Esophagus (tissue), 2 donors: ENCODE results near the gene ZNF423. TPM values are rescaled to one million over a fixed set of nuclear protein-coding genes. Genes with fewer than 3 reads are reported as not detected.
A peak's percentile ranks its signal among the peaks of the same experiment; 100 is the strongest.

Experiments used
- H3K27ac ChIP-seq, 2 donors: one replicate each; pipeline ENCODE4 v1.5.1; 2013; ENCODE audit warnings: low read depth in 2 of 2, mild to moderate bottlenecking in 2 of 2, inconsistent platforms in 1 of 2, low read length in 1 of 2, moderate library complexity in 1 of 2
- H3K27me3 ChIP-seq, 2 donors: one replicate each; pipeline ENCODE4 v1.6.1; 2013; ENCODE audit warnings: low read length in 2 of 2, control low read depth in 1 of 2, mild to moderate bottlenecking in 1 of 2; ENCODE audit not compliant: insufficient read depth in 2 of 2, control insufficient read depth in 1 of 2
- H3K36me3 ChIP-seq, 2 donors: one replicate each; pipeline ENCODE4 v1.6.1; 2013; ENCODE audit warnings: low read length in 1 of 2; ENCODE audit not compliant: control insufficient read depth in 2 of 2, insufficient read depth in 2 of 2
- H3K4me1 ChIP-seq, 2 donors: one replicate each; pipeline ENCODE4 v1.6.1; 2013; ENCODE audit warnings: low read length in 1 of 2; ENCODE audit not compliant: control insufficient read depth in 2 of 2, insufficient read depth in 2 of 2
- H3K4me3 ChIP-seq, 2 donors: one replicate each; pipeline ENCODE4 v1.5.1; 2013; ENCODE audit warnings: low read length in 2 of 2, mild to moderate bottlenecking in 2 of 2, low read depth in 1 of 2, moderate library complexity in 1 of 2
- H3K9me3 ChIP-seq, 2 donors: one replicate each; pipeline ENCODE4 v1.6.1; 2013; ENCODE audit warnings: mild to moderate bottlenecking in 2 of 2, low read depth in 1 of 2, low read length in 1 of 2, moderate library complexity in 1 of 2; ENCODE audit not compliant: control insufficient read depth in 2 of 2, insufficient read depth in 1 of 2
- WGBS, 2 donors: extraction: QIAGEN DNeasy Blood & Tissue Kit; methylation state at CpG; one replicate each; pipeline ENCODE4 v1.1.7; 2013; 5-methylcytosine and 5-hydroxymethylcytosine counted together
- polyA plus RNA-seq, 2 donors: library from polyadenylated mRNA; stranded (reverse); fragments of 200-250 nt; gene quantifications; one replicate each; pipeline ENCODE4 v1.2.3, GENCODE V29; 2013
- donor health status: healthy with polysubstance abuse.
- donor health status: Bipolar disorder and iron deficiency.

ZNF423 gene
- polyA plus RNA-seq, 2 donors = 0.53 to 0.67 TPM

DNA sequence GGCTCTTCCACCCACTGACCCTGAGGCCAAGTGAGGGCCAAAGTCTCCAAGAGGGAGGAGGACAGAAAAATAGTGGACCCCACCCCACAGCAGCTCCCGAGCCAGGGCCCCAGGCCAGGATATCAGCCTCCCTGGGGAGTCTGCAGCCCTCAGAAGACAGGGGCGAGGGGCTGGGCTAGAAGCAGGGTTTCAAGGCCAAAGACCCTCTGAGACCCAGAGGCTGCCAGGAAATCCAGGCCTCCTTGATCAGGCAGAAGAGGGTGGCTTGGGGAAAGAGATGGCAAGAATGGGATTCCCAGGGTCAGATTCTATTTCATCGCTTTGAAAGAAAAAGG lies 156.1 kb downstream of the ZNF423 start:
- Histone ChIP-seq H3K4me1 (peaks cover 6% of the 10 kb centered on the region in 2 donors), H3K27ac (peak overlapping the region; percentile 25 to 63), H3K4me3 (no peak overlapping the region), H3K27me3 (no peaks in the 10 kb centered on the region), H3K36me3 (no peaks in the 10 kb centered on the region), H3K9me3 (peaks cover 0 to 8% of the 10 kb centered on the region in 2 donors)
- WGBS, 2 donors = 62 to 65% methylated on average over 3 of the region's 3 CpGs

- Histone ChIP-seq H3K36me3 (no peaks in the 10 kb centered on the region), H3K4me3 (no peak overlapping the region), H3K4me1 (peaks cover 6% of the 10 kb centered on the region in 2 donors), H3K27me3 (no peaks in the 10 kb centered on the region), H3K9me3 (peaks cover 0 to 3% of the 10 kb centered on the region in 2 donors), H3K27ac (peak overlapping the region; percentile 25 to 63)
- 51 to 58% methylated on average over 18 of the region's 18 CpGs for WGBS, 2 donors
These were observed 156.7 kb downstream of the ZNF423 start for GRCh38 chr16:49698931-49699840.

DNA sequence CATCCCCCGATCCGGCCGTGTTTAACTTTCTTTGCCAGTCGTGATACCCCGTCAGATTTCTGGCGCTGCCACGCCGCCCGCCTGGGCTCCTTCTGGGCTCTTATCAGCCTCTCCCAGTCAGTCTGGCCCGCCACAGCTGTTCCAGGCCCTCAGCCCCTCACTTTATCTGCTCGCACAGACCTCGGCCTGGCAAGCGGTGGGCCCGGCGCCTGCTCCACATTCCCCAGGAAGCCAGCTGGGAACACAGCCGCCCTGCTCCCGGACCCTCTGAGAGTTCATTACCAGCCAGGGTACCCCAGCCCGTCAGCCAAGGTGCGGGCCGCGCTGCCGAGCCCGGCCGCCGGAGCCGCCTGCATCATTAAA lies 157.5 kb downstream of the ZNF423 start:
- no peaks in the 10 kb centered on the region for H3K27me3 ChIP-seq
- 74 to 75% methylated on average over 26 of the region's 26 CpGs for WGBS, 2 donors
- H3K27ac ChIP-seq = no peak overlapping the region
- H3K4me3 ChIP-seq = no peak overlapping the region
- no peaks in the 10 kb centered on the region for H3K36me3 ChIP-seq
- H3K9me3 ChIP-seq = peaks cover 0 to 3% of the 10 kb centered on the region in 2 donors
- peaks cover 4 to 6% of the 10 kb centered on the region in 2 donors for H3K4me1 ChIP-seq

DNA sequence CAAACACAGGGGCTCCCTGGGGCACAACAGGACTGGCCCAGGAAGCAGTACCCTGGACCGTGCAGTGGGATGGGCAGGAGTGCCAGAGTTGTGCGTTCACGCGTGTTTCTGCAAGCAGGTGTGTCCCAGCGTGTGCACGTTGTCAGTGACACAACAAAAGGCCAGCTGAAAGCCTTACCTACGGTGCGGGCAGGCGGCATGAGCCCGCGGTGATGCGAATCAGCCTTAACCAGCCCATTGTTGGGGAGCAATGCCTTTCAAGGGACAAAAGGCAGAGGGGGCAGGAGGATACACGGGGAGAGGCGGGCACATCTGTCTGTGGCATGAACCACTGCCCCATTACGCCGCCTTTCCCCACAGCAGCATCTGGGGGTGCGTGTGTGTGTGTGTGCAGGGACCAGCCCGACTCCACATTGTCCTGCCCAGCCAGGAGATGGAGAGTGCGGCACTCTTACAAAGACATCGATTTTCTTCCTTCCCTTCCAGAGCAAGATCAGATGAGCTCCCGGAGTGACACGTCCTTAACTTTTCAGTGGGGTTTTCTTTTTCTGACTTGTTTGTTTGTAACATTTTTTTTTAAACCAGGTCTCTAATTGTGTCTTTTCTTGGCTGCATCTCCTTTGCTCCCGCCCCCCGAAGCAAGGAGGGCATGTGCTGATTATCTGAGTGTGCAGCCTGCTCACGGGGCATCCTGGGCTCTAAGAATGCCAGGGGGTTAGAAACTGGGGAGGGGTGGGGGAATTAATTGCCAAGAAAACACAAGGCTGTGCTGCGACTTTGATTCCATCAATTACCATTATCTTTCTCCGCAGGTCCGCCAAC lies 158.1 kb downstream of the ZNF423 start:
- Histone ChIP-seq H3K27ac (no peak overlapping the region), H3K4me3 (no peak overlapping the region), H3K9me3 (peaks cover 0 to 3% of the 10 kb centered on the region in 2 donors), H3K27me3 (no peaks in the 10 kb centered on the region), H3K4me1 (peaks cover 4 to 6% of the 10 kb centered on the region in 2 donors), H3K36me3 (no peaks in the 10 kb centered on the region)
- WGBS, 2 donors = 78 to 84% methylated on average over 28 of the region's 28 CpGs

GRCh38 chr16:49696414-49697101 lies 159.4 kb downstream of the ZNF423 start:
- no peak overlapping the region for H3K27ac ChIP-seq
- no peak overlapping the region for H3K4me3 ChIP-seq
- no peaks in the 10 kb centered on the region for H3K27me3 ChIP-seq
- peaks cover 0 to 3% of the 10 kb centered on the region in 2 donors for H3K9me3 ChIP-seq
- peaks cover 0 to 6% of the 10 kb centered on the region in 2 donors for H3K4me1 ChIP-seq
- 79 to 83% methylated on average over 14 of the region's 14 CpGs for WGBS, 2 donors
- no peaks in the 10 kb centered on the region for H3K36me3 ChIP-seq

DNA sequence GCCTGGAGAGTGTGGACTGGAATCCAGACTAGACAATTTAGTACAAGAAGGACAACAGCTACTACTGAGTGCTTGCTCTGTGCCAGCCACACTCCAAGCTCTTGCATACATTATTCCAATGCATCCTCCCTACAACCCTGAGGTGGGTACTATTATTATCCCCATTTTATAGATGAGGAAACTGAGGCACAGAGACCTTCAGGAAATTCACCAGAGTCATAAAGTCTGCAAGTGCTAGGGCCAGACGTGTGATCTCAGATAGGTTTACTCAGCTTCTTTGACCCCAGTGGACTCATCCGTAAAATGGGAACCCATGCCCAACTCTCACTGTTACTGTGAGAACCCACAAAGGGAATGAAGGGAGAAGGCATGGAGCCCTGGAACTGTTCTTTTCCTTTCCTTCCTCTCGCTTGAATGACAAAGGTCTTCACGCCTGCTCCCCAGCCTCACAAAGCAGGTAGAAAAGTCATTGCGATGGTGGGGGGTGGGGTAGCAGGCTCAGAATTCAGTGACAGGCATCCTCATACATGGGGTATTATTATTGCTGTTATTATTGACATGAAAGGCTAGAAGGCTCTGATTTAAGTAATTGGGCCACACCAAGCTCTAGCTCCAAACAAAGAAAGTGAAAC lies 160.0 kb downstream of the ZNF423 start:
- 92% methylated on average over 5 of the region's 5 CpGs for WGBS, 2 donors
- Histone ChIP-seq H3K9me3 (peaks cover 0 to 3% of the 10 kb centered on the region in 2 donors), H3K36me3 (no peaks in the 10 kb centered on the region), H3K4me1 (peaks cover 0 to 6% of the 10 kb centered on the region in 2 donors), H3K27me3 (no peaks in the 10 kb centered on the region), H3K27ac (no peak overlapping the region), H3K4me3 (no peak overlapping the region)

DNA sequence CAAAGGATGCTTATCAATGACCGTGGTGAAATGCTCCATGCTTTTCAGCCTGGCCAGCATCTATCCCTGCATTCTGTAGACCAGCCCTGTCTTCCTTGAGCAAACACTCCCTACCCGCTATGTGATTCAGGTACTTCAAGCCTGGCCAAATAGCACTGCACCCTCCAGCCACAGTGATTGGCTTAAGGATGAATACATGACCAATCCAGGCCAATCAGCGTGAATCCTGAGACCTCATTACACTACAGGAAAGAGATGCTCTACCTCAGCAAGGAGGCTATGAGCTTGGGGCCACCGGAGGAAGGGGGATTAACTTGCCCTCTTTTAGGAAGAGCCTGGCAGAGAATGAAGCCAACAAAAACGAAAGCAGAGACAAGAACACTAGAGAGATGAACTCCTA lies 162.5 kb downstream of the ZNF423 start:
- Histone ChIP-seq H3K27ac (no peak overlapping the region), H3K36me3 (no peaks in the 10 kb centered on the region), H3K4me3 (no peak overlapping the region), H3K4me1 (no peaks in the 10 kb centered on the region), H3K27me3 (no peaks in the 10 kb centered on the region), H3K9me3 (peaks cover 0 to 3% of the 10 kb centered on the region in 2 donors)
- WGBS, 2 donors = 79 to 81% methylated on average over 5 of the region's 5 CpGs

DNA sequence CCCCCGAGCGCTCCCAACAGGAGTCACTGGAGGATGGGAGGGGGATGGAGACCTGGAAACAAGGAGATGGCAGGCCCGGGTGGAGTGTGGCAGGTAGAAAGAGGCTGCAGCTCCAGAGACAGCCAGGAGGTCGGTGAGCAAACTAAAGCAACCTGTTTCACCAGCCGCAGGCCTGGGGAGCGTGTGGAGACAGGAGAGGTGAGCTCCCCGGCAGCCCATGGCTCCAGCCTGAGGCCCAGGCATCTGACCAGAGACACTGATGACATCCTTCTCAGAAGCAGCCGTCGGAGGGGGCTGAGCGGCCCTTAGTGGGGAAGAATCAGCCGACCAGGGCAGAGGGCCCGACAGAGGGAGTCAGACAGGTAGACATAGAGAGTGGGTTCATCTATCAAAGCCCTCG lies 165.1 kb downstream of the ZNF423 start:
- H3K36me3 ChIP-seq = no peaks in the 10 kb centered on the region
- H3K9me3 ChIP-seq = no peaks in the 10 kb centered on the region
- no peaks in the 10 kb centered on the region for H3K27me3 ChIP-seq
- no peaks in the 10 kb centered on the region for H3K4me1 ChIP-seq
- no peak overlapping the region for H3K4me3 ChIP-seq
- H3K27ac ChIP-seq = no peak overlapping the region
- WGBS, 2 donors = 77 to 82% methylated on average over 13 of the region's 13 CpGs
